Glomerular visceral epithelial cell (primary cell): ENCODE measurements around the gene ALOX5.
"Not testable (repeated sequence)": the region's sequence is repeated elsewhere in the genome, so short reads cannot be mapped to it uniquely, and the experiment has no call there.

ENCODE experiments used
- DNase-seq: peaks from one replicate; pipeline ENCODE4 v3.0.0-alpha.2; 2016; ENCODE audit errors: extremely low spot score

The ALOX5 gene

GRCh38 chr10:45404770-45405120 is 30.7 kb downstream of the ALOX5 start:
- no peak for DNase-seq

GRCh38 chr10:45407542-45407941 is 33.5 kb downstream of the ALOX5 start:
- DNase-seq, result no peak

- no peak for DNase-seq
Measured at GRCh38 chr10:45408421-45409319, 34.7 kb downstream of the ALOX5 start.

- not testable (repeated sequence) for DNase-seq
Measured at GRCh38 chr10:45409347-45409746, 35.3 kb downstream of the ALOX5 start.

- DNase-seq, result no peak
Measured at GRCh38 chr10:45409782-45410181, 35.8 kb downstream of the ALOX5 start.

- DNase-seq, result no peak
Measured at GRCh38 chr10:45410489-45410806, 36.4 kb downstream of the ALOX5 start.

GRCh38 chr10:45410807-45411606 is 37.0 kb downstream of the ALOX5 start:
- DNase-seq, result no peak

- no peak for DNase-seq
Measured at GRCh38 chr10:45411607-45411940, 37.6 kb downstream of the ALOX5 start.

- not testable (repeated sequence) for DNase-seq
Measured at GRCh38 chr10:45415062-45415461, 41.0 kb downstream of the ALOX5 start.

GRCh38 chr10:45416603-45417002 is 42.6 kb downstream of the ALOX5 start:
- DNase-seq, result no peak

- no peak for DNase-seq
Measured at GRCh38 chr10:45417746-45418145, 43.7 kb downstream of the ALOX5 start.

GRCh38 chr10:45418417-45418848 is 44.4 kb downstream of the ALOX5 start:
- DNase-seq, result no peak

GRCh38 chr10:45418849-45419675 is 45.0 kb downstream of the ALOX5 start:
- peak; percentile 36 for DNase-seq

- DNase-seq, result no peak
Measured at GRCh38 chr10:45419676-45420025, 45.6 kb downstream of the ALOX5 start.

- DNase-seq, result peak; percentile 89
Measured at GRCh38 chr10:45420453-45421192, 46.6 kb downstream of the ALOX5 start.

- DNase-seq, result no peak
Measured at GRCh38 chr10:45421221-45422097, 47.4 kb downstream of the ALOX5 start.

GRCh38 chr10:45422207-45422865 is 48.3 kb downstream of the ALOX5 start:
- no peak for DNase-seq

GRCh38 chr10:45422866-45423659 is 49.0 kb downstream of the ALOX5 start:
- no peak for DNase-seq

GRCh38 chr10:45423976-45424499 is 50.0 kb downstream of the ALOX5 start:
- DNase-seq, result no peak
